ENCODE results near the gene CBS. TPM values are rescaled to one million over a fixed set of nuclear protein-coding genes. Genes with fewer than 3 reads are reported as not detected.

Gene CBS
- total RNA-seq, 2 donors from 2014 or later, result 272 to 303 TPM

- no peak overlapping the region for H3K9ac ChIP-seq (ENCODE audit: extremely low read depth, low read length, poor library complexity, severe bottlenecking)
- H3K4me3 Mint-ChIP-seq, result no peak overlapping the region
- H3K27ac Mint-ChIP-seq, result no peak overlapping the region
- H3K9me3 Mint-ChIP-seq, result no peaks in the 10 kb centered on the region
- H3K27me3 ChIP-seq (ENCODE audit: control insufficient read depth, insufficient read depth, low read length, poor library complexity, severe bottlenecking), result no peaks in the 10 kb centered on the region
- H3K27me3 Mint-ChIP-seq (ENCODE audit: insufficient read depth), result no peaks in the 10 kb centered on the region
- no peak for TF ChIP-seq CTCF (conservative IDR thresholded peaks at IDR 0.05)
- peaks cover 67% of the 10 kb centered on the region for H3K36me3 ChIP-seq (ENCODE audit: control insufficient read depth, insufficient read depth, low read length)
- no peaks in the 10 kb centered on the region for H3K4me1 Mint-ChIP-seq
- no peaks in the 10 kb centered on the region for H3K9me3 ChIP-seq (ENCODE audit: control insufficient read depth, low read length)
- no peak overlapping the region for H3K4me3 ChIP-seq (ENCODE audit: low read length)
- DNase-seq, result no peak
- H3K36me3 Mint-ChIP-seq (ENCODE audit: low read depth), result peaks cover 53% of the 10 kb centered on the region
- no peak overlapping the region for H3K27ac ChIP-seq (ENCODE audit: low read depth, low read length)
- WGBS, 2 experiments (ENCODE audit: insufficient coverage in 1 of 2, insufficient read length in 1 of 2), result 94 to 98% methylated on average over 9 to 12 of the region's 12 CpGs
- H3K4me1 ChIP-seq (ENCODE audit: control insufficient read depth, insufficient read depth, low read length), result no peaks in the 10 kb centered on the region
Observed at GRCh38 chr21:43031121-43031619, 44.5 kb downstream of the CBS start.

GRCh38 chr21:43029785-43030184, 45.9 kb downstream of the CBS start:
- no peak for DNase-seq
- 96 to 100% methylated on average over 5 to 13 of the region's 13 CpGs for WGBS, 2 experiments (ENCODE audit: insufficient coverage in 1 of 2, insufficient read length in 1 of 2)
- no peaks in the 10 kb centered on the region for H3K9me3 Mint-ChIP-seq

GRCh38 chr21:43027846-43028731, 47.5 kb downstream of the CBS start:
- Mint-ChIP-seq H3K27ac (peak overlapping the region; percentile 58), H3K4me3 (no peak overlapping the region), H3K4me1 (no peaks in the 10 kb centered on the region), H3K36me3 (ENCODE audit: low read depth) (peaks cover 73% of the 10 kb centered on the region), H3K9me3 (no peaks in the 10 kb centered on the region), H3K27me3 (ENCODE audit: insufficient read depth) (no peaks in the 10 kb centered on the region)
- WGBS, 2 experiments (ENCODE audit: insufficient coverage in 1 of 2, insufficient read length in 1 of 2), result 92 to 93% methylated on average over 27 of the region's 27 CpGs
- H3K36me3 ChIP-seq (ENCODE audit: control insufficient read depth, insufficient read depth, low read length), result peaks cover 72% of the 10 kb centered on the region
- no peak overlapping the region for H3K4me3 ChIP-seq (ENCODE audit: low read length)
- H3K9ac ChIP-seq (ENCODE audit: extremely low read depth, low read length, poor library complexity, severe bottlenecking), result no peak overlapping the region
- no peaks in the 10 kb centered on the region for H3K9me3 ChIP-seq (ENCODE audit: control insufficient read depth, low read length)
- no peak overlapping the region for H3K27ac ChIP-seq (ENCODE audit: low read depth, low read length)
- no peak for DNase-seq
- H3K27me3 ChIP-seq (ENCODE audit: control insufficient read depth, insufficient read depth, low read length, poor library complexity, severe bottlenecking), result no peaks in the 10 kb centered on the region
- TF ChIP-seq CTCF (conservative IDR thresholded peaks at IDR 0.05), result no peak
- H3K4me1 ChIP-seq (ENCODE audit: control insufficient read depth, insufficient read depth, low read length), result no peaks in the 10 kb centered on the region

More at GRCh38 chr21:43029785-43030184, 45.9 kb downstream of the CBS start:
- Histone ChIP-seq H3K4me1 (ENCODE audit: control insufficient read depth, insufficient read depth, low read length) (no peaks in the 10 kb centered on the region), H3K27me3 (ENCODE audit: control insufficient read depth, insufficient read depth, low read length, poor library complexity, severe bottlenecking) (no peaks in the 10 kb centered on the region), H3K9me3 (ENCODE audit: control insufficient read depth, low read length) (no peaks in the 10 kb centered on the region), H3K4me3 (ENCODE audit: low read length) (no peak overlapping the region), H3K36me3 (ENCODE audit: control insufficient read depth, insufficient read depth, low read length) (peaks cover 73% of the 10 kb centered on the region), H3K27ac (ENCODE audit: low read depth, low read length) (no peak overlapping the region), H3K9ac (ENCODE audit: extremely low read depth, low read length, poor library complexity, severe bottlenecking) (no peak overlapping the region)
- no peak overlapping the region for H3K27ac Mint-ChIP-seq
- H3K36me3 Mint-ChIP-seq (ENCODE audit: low read depth), result peaks cover 59% of the 10 kb centered on the region
- TF ChIP-seq CTCF (conservative IDR thresholded peaks at IDR 0.05), result no peak
- no peak overlapping the region for H3K4me3 Mint-ChIP-seq
- H3K27me3 Mint-ChIP-seq (ENCODE audit: insufficient read depth), result no peaks in the 10 kb centered on the region
- H3K4me1 Mint-ChIP-seq, result no peaks in the 10 kb centered on the region

Data from endodermal cell (in vitro differentiated cells).